ENCODE data around the gene SH3PXD2A. TPM values are rescaled to one million over a fixed set of nuclear protein-coding genes. Genes with fewer than 3 reads are reported as not detected.

The SH3PXD2A gene
- total and polyA plus RNA-seq, 8 donors = 3.9 to 16.4 (median 8.0) TPM

- Histone ChIP-seq H3K36me3 (no peaks in the 10 kb centered on the region), H3K4me3 (no peak overlapping the region), H3K27ac (no peak overlapping the region), H3K27me3 (no peaks in the 10 kb centered on the region), H3K9me3 (no peaks in the 10 kb centered on the region), H3K4me1 (no peaks in the 10 kb centered on the region)
- no peak for ATAC-seq
- 62 to 76% methylated on average over 3 of the region's 3 CpGs for WGBS, 2 donors
- no peak for TF ChIP-seq CTCF (IDR thresholded peaks at IDR 0.05)
- no peak for FAIRE-seq
- intact Hi-C loops (cut with DNase I) = no loop called here
- DNase-seq = no peak
Observed at GRCh38 chr10:103629581-103629980, 225.8 kb downstream of the SH3PXD2A start.

GRCh38 chr10:103627893-103628292 is 227.5 kb downstream of the SH3PXD2A start:
- DNase-seq (no peak), FAIRE-seq (no peak), ATAC-seq (no peak)
- Histone ChIP-seq H3K27me3 (no peaks in the 10 kb centered on the region), H3K4me1 (no peaks in the 10 kb centered on the region), H3K36me3 (no peaks in the 10 kb centered on the region), H3K9me3 (no peaks in the 10 kb centered on the region), H3K4me3 (no peak overlapping the region), H3K27ac (no peak overlapping the region)
- no peak for TF ChIP-seq CTCF (IDR thresholded peaks at IDR 0.05)
- WGBS, 2 donors = 90 to 93% methylated on average over 13 of the region's 13 CpGs
- intact Hi-C loops (cut with DNase I) = no loop called here

DNA sequence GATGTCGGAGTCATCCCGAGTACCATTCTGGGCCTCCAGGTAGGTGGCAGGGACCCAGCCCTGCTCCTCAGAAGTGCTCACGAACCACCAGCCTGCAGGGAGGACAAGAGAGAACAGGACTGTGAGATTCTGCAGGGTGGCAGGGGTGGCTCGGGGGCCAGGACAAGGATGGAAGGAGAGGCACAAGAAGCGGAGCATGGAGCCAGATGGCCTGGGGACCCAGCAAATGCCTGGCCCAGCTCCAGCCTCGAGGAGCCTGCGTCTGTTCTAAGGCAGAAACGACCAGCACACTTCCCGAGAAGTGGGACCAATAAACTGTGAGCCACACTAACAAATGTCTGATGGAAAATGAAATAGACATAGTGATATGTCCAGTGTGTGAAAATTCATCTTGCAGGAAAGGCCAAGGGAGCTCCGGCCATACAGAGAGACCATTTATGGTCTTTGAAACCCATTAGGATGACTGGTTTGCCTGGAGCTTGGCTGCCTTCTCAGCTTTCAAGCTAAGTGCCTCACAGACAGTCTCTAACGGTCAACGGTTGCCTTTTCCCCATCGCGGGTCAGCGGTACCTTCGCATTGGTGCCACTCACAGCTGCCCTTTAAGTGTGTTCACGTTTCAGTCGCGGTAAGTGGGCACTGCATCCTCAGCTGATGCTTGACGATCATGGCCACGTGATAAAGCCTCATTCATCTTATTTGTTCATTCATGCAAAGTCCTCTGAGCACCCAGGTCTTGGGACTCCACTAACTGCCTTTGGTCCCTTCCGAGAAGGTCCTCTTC is 228.1 kb downstream of the SH3PXD2A start:
- peak in 1 of 6 donors; percentile 30 for DNase-seq
- H3K9me3 ChIP-seq = no peaks in the 10 kb centered on the region
- H3K27ac ChIP-seq = no peak overlapping the region
- H3K27me3 ChIP-seq = no peaks in the 10 kb centered on the region
- no peak for ATAC-seq
- no peaks in the 10 kb centered on the region for H3K36me3 ChIP-seq
- TF ChIP-seq CTCF (IDR thresholded peaks at IDR 0.05) = no peak
- no peak for FAIRE-seq
- H3K4me1 ChIP-seq = no peaks in the 10 kb centered on the region
- 84 to 86% methylated on average over 22 of the region's 22 CpGs for WGBS, 2 donors
- intact Hi-C loops (cut with DNase I) = no loop called here
- no peak overlapping the region for H3K4me3 ChIP-seq

DNA sequence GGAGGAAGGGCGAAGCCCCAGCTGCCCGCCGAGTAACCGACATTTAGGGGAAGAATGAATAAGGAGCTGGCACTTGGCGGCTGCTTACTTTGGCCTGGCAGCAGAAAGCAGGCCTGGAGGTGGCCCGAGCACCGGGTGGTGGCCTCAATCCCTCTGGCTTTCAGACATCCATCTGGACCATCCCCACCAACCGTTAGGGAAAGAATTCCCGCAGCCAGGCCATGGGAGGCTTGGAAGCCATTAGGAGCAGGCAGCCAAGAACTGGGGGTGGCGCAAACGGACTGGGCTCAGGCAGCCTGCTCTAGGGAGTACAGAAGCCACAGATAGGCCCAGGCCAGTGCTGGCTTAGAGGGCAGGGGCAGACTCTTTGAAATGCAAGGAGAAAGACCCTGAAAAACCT is 229.2 kb downstream of the SH3PXD2A start:
- Histone ChIP-seq H3K4me1 (no peaks in the 10 kb centered on the region), H3K4me3 (no peak overlapping the region), H3K27ac (no peak overlapping the region), H3K9me3 (no peaks in the 10 kb centered on the region), H3K36me3 (no peaks in the 10 kb centered on the region), H3K27me3 (no peaks in the 10 kb centered on the region)
- intact Hi-C loops (cut with DNase I) = no loop called here
- FAIRE-seq (no peak), DNase-seq (peak in 1 of 6 donors; percentile 42), ATAC-seq (no peak)
- no peak for TF ChIP-seq CTCF (IDR thresholded peaks at IDR 0.05)
- WGBS, 2 donors = 85 to 87% methylated on average over 11 of the region's 11 CpGs

- FAIRE-seq (no peak), DNase-seq (peak in 1 of 6 donors; percentile 32), ATAC-seq (no peak)
- intact Hi-C loops (cut with DNase I) = no loop called here
- 83 to 90% methylated on average over 11 of the region's 11 CpGs for WGBS, 2 donors
- TF ChIP-seq CTCF (IDR thresholded peaks at IDR 0.05) = no peak
- no peak overlapping the region for H3K27ac ChIP-seq
- no peak overlapping the region for H3K4me3 ChIP-seq
- no peaks in the 10 kb centered on the region for H3K9me3 ChIP-seq
- H3K27me3 ChIP-seq = no peaks in the 10 kb centered on the region
- H3K36me3 ChIP-seq = no peaks in the 10 kb centered on the region
- peaks cover 0 to 7% (median 0%) of the 10 kb centered on the region in 3 donors for H3K4me1 ChIP-seq
Observed at GRCh38 chr10:103622935-103623574, 232.3 kb downstream of the SH3PXD2A start.

All from pancreas (tissue), 10 donors.